ENCODE measurements around the gene IL17A. TPM values are rescaled to one million over a fixed set of nuclear protein-coding genes. Genes with fewer than 3 reads are reported as not detected.

IL17A gene
- total and polyA plus RNA-seq, 7 donors, result not detected

GRCh38 chr6:52215787-52216186, 29.6 kb downstream of the IL17A start:
- no peaks in the 10 kb centered on the region for H3K4me1 ChIP-seq
- H3K4me3 ChIP-seq, result no peak overlapping the region
- intact Hi-C loops (cut with DNase I), result no loop called here
- DNase-seq, result no peak
- H3K9me3 ChIP-seq, result no peaks in the 10 kb centered on the region
- ATAC-seq, result no peak
- H3K27ac ChIP-seq, result no peak overlapping the region
- H3K36me3 ChIP-seq (ENCODE audit: insufficient read depth in 1 of 2, low read depth in 1 of 2), result no peaks in the 10 kb centered on the region
- peaks cover 0 to 3% (median 1%) of the 10 kb centered on the region in 3 donors for H3K27me3 ChIP-seq (ENCODE audit: insufficient read depth in 3 of 3, low read length in 2 of 3)
- no peak for TF ChIP-seq CTCF (IDR thresholded peaks at IDR 0.05)

- Histone ChIP-seq H3K27ac (no peak overlapping the region), H3K9me3 (no peaks in the 10 kb centered on the region), H3K4me3 (no peak overlapping the region), H3K36me3 (ENCODE audit: insufficient read depth in 1 of 2, low read depth in 1 of 2) (no peaks in the 10 kb centered on the region), H3K4me1 (no peaks in the 10 kb centered on the region), H3K27me3 (ENCODE audit: insufficient read depth in 3 of 3, low read length in 2 of 3) (peaks cover 0 to 3% (median 1%) of the 10 kb centered on the region in 3 donors)
- intact Hi-C loops (cut with DNase I), result no loop called here
- TF ChIP-seq CTCF (IDR thresholded peaks at IDR 0.05), result no peak
- no peak for DNase-seq
- 89 to 93% (median 91%) methylated on average over 5 of the region's 5 CpGs for WGBS, 3 donors
- no peak for ATAC-seq
Measured at GRCh38 chr6:52216932-52217575, 30.9 kb downstream of the IL17A start.

- no peak for DNase-seq
- no peak for ATAC-seq
- intact Hi-C loops (cut with DNase I), result no loop called here
- TF ChIP-seq CTCF (IDR thresholded peaks at IDR 0.05), result no peak
- Histone ChIP-seq H3K27me3 (ENCODE audit: insufficient read depth in 3 of 3, low read length in 2 of 3) (peaks cover 0 to 3% (median 1%) of the 10 kb centered on the region in 3 donors), H3K36me3 (ENCODE audit: insufficient read depth in 1 of 2, low read depth in 1 of 2) (no peaks in the 10 kb centered on the region), H3K4me1 (no peaks in the 10 kb centered on the region), H3K27ac (no peak overlapping the region), H3K4me3 (no peak overlapping the region), H3K9me3 (no peaks in the 10 kb centered on the region)
- WGBS, 3 donors, result 80 to 87% (median 87%) methylated on average over 2 of the region's 2 CpGs
Measured at GRCh38 chr6:52217761-52218160, 31.6 kb downstream of the IL17A start.

GRCh38 chr6:52221302-52221701, 35.1 kb downstream of the IL17A start:
- no peaks in the 10 kb centered on the region for H3K9me3 ChIP-seq
- DNase-seq (no peak), ATAC-seq (no peak)
- no peak overlapping the region for H3K4me3 ChIP-seq
- H3K4me1 ChIP-seq, result no peaks in the 10 kb centered on the region
- H3K27ac ChIP-seq, result no peak overlapping the region
- peaks cover 0 to 4% (median 1%) of the 10 kb centered on the region in 3 donors for H3K27me3 ChIP-seq (ENCODE audit: insufficient read depth in 3 of 3, low read length in 2 of 3)
- TF ChIP-seq CTCF (IDR thresholded peaks at IDR 0.05), result no peak
- 45 to 65% (median 63%) methylated on average over 3 of the region's 3 CpGs for WGBS, 3 donors
- intact Hi-C loops (cut with DNase I), result no loop called here
- H3K36me3 ChIP-seq (ENCODE audit: insufficient read depth in 1 of 2, low read depth in 1 of 2), result no peaks in the 10 kb centered on the region

- Histone ChIP-seq H3K9me3 (no peaks in the 10 kb centered on the region), H3K36me3 (ENCODE audit: insufficient read depth in 1 of 2, low read depth in 1 of 2) (no peaks in the 10 kb centered on the region), H3K4me3 (no peak overlapping the region), H3K27me3 (ENCODE audit: insufficient read depth in 3 of 3, low read length in 2 of 3) (peaks cover 0 to 4% (median 0%) of the 10 kb centered on the region in 3 donors), H3K4me1 (no peaks in the 10 kb centered on the region), H3K27ac (no peak overlapping the region)
- ATAC-seq (no peak), DNase-seq (no peak)
- TF ChIP-seq CTCF (IDR thresholded peaks at IDR 0.05), result no peak
- WGBS, 3 donors, result 80 to 89% (median 86%) methylated on average over 1 of the region's 1 CpG
- intact Hi-C loops (cut with DNase I), result no loop called here
Measured at GRCh38 chr6:52227495-52227894, 41.3 kb downstream of the IL17A start.

Data from psoas muscle (tissue), 8 donors.